Measurements from ENCODE around the gene TRPM4.

TRPM4 gene

DNA sequence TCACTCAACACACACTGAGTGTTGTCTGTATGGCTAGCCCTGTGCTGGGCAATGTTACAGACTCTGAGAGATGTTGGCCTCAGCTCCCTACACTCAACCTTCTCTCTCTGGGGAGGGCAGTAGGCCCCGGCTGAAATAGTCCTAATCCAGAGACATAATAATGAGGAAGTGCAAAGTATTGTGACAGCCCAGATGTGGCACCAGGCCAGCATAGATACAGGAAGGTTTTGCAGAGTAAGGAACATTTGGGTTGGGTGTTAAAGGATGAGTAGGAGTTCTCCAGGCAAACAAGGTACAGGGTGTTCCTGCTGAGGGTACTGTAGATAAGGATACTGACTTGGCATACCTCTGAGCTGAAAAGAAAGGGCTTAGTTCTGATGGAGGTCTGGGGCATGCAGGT is 41.0 kb upstream of the TRPM4 start:
- Histone ChIP-seq H2BK12ac (ENCODE audit: low read length) (no peak overlapping the region), H3K18ac (ENCODE audit: low read length) (no peak overlapping the region), H3K27ac (replicated peaks; ENCODE audit: low read length) (no peak overlapping the region), H4K91ac (ENCODE audit: low read depth, low read length, poor library complexity) (no peak overlapping the region), H3K9ac (ENCODE audit: low read depth, low read length, poor library complexity) (no peak overlapping the region), H3K4me3 (ENCODE audit: low read length in 2 of 2) (no peak overlapping the region), H3K4ac (ENCODE audit: low read length) (no peak overlapping the region), H3K4me1 (ENCODE audit: control insufficient read depth in 2 of 2, insufficient read depth in 1 of 2, low read depth in 1 of 2, low read length in 2 of 2) (peaks cover 11 to 13% of the 10 kb centered on the region in 2 donors), H2BK5ac (ENCODE audit: low read length) (no peak overlapping the region), H4K8ac (ENCODE audit: low read depth, low read length) (no peak overlapping the region), H2AFZ (ENCODE audit: low read length) (no peak overlapping the region), H3K4me2 (ENCODE audit: insufficient read depth, low read length, poor library complexity, severe bottlenecking) (no peak overlapping the region), H3K79me1 (ENCODE audit: low read depth, low read length) (peaks cover 3% of the 10 kb centered on the region), H3K27me3 (ENCODE audit: control insufficient read depth in 3 of 3, insufficient read depth in 3 of 3, low read depth in 1 of 3, low read length in 3 of 3) (peaks cover 10 to 24% (median 17%) of the 10 kb centered on the region in 3 experiments), H3K36me3 (replicated peaks in 1 of 2; ENCODE audit: control insufficient read depth in 2 of 2, insufficient read depth in 2 of 2, low read length in 2 of 2) (no peaks in the 10 kb centered on the region), H2BK120ac (ENCODE audit: low read depth, low read length) (no peak overlapping the region), H3K23ac (ENCODE audit: low read depth, low read length, poor library complexity) (no peak overlapping the region), H3K9me3 (replicated peaks in 1 of 2; ENCODE audit: control insufficient read depth in 2 of 2, insufficient read depth in 1 of 2, low read depth in 1 of 2, low read length in 2 of 2) (no peaks in the 10 kb centered on the region), H2BK15ac (ENCODE audit: low read length) (no peak overlapping the region), H2AK5ac (ENCODE audit: low read depth, low read length) (no peak overlapping the region), H3K14ac (ENCODE audit: low read length) (no peak overlapping the region)
- DNase-seq (ENCODE audit: low spot score) = no peak
- no CpG with 5 or more reads among the region's 1 CpG for WGBS, 2 donors (ENCODE audit: extremely low coverage in 2 of 2, insufficient read length in 2 of 2, insufficient replicate concordance in 1 of 2)

DNA sequence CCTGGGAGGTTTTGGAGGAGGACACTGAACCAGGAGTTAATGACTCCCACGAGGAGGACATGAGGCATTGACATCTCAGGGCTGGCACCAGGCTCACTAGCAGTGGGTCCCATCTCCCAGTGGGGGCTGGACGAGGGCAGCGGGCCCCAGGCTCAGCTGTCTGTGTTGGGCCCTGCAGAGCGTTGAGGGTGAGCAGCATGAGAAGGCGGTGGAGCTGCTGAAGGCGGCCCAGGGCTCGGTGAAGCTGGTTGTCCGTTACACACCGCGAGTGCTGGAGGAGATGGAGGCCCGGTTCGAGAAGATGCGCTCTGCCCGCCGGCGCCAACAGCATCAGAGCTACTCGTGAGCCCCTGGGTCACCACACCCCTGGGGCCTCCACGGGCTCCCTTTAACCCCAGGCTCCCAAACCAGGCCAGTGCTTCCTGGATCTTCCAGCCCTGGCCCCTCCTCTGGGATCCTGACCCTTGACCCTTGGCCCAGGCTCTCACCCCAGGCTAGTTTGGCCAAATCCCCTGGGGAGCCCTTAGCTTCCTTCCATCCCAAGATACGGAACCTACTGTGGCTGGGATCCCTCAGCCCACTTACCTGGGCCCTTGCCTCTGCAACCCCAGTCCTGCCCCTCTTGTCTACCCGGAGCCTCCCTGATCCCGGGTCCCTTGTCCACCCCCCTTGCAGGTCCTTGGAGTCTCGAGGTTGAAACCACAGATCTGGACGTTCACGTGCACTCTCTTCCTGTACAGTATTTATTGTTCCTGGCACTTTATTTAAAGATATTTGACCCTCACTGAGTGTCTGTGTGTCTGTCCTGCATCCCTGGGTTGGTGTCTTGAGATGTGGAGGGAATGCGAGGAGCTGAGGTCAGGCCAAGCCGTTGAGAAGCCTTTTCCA is 39.7 kb upstream of the TRPM4 start:
- Histone ChIP-seq H2BK120ac (ENCODE audit: low read depth, low read length) (no peak overlapping the region), H4K8ac (ENCODE audit: low read depth, low read length) (no peak overlapping the region), H4K91ac (ENCODE audit: low read depth, low read length, poor library complexity) (no peak overlapping the region), H3K14ac (ENCODE audit: low read length) (no peak overlapping the region), H2BK15ac (ENCODE audit: low read length) (peak overlapping the region; percentile 65), H3K18ac (ENCODE audit: low read length) (peak overlapping the region; percentile 22), H2BK12ac (ENCODE audit: low read length) (no peak overlapping the region), H3K23ac (ENCODE audit: low read depth, low read length, poor library complexity) (peak overlapping the region; percentile 95), H3K27ac (replicated peaks; ENCODE audit: low read length) (no peak overlapping the region), H3K4me1 (ENCODE audit: control insufficient read depth in 2 of 2, insufficient read depth in 1 of 2, low read depth in 1 of 2, low read length in 2 of 2) (peaks cover 11 to 13% of the 10 kb centered on the region in 2 donors), H2AK5ac (ENCODE audit: low read depth, low read length) (peak overlapping the region; percentile 39), H3K27me3 (ENCODE audit: control insufficient read depth in 3 of 3, insufficient read depth in 3 of 3, low read depth in 1 of 3, low read length in 3 of 3) (peaks cover 10 to 26% (median 19%) of the 10 kb centered on the region in 3 experiments), H3K4ac (ENCODE audit: low read length) (no peak overlapping the region), H2BK5ac (ENCODE audit: low read length) (peak overlapping the region; percentile 68), H3K36me3 (replicated peaks in 1 of 2; ENCODE audit: control insufficient read depth in 2 of 2, insufficient read depth in 2 of 2, low read length in 2 of 2) (no peaks in the 10 kb centered on the region), H3K79me1 (ENCODE audit: low read depth, low read length) (peaks cover 3% of the 10 kb centered on the region), H3K9me3 (replicated peaks in 1 of 2; ENCODE audit: control insufficient read depth in 2 of 2, insufficient read depth in 1 of 2, low read depth in 1 of 2, low read length in 2 of 2) (no peaks in the 10 kb centered on the region), H3K4me2 (ENCODE audit: insufficient read depth, low read length, poor library complexity, severe bottlenecking) (no peak overlapping the region), H3K9ac (ENCODE audit: low read depth, low read length, poor library complexity) (no peak overlapping the region), H2AFZ (ENCODE audit: low read length) (peak overlapping the region; percentile 99), H3K4me3 (ENCODE audit: low read length in 2 of 2) (peak overlapping the region; percentile 87 to 96)
- no CpG with 5 or more reads among the region's 26 CpGs for WGBS, 2 donors (ENCODE audit: extremely low coverage in 2 of 2, insufficient read length in 2 of 2, insufficient replicate concordance in 1 of 2)
- DNase-seq (ENCODE audit: low spot score) = no peak

GRCh38 chr19:49118565-49119410 is 38.8 kb upstream of the TRPM4 start, which contains the start of gene C19orf73:
TSS of gene C19orf73 (minus strand) at chr19:49119143. CDS start at chr19:49119022, 121 bp downstream.
- H3K4me3 ChIP-seq (ENCODE audit: low read length in 2 of 2) = peak within 1 kb of the TSS; percentile 87 to 96
- peak within 1 kb of the TSS; percentile 97 for H3K18ac ChIP-seq (ENCODE audit: low read length)
- peaks cover 9 to 13% of the 10 kb centered on the region in 2 donors for H3K4me1 ChIP-seq (ENCODE audit: control insufficient read depth in 2 of 2, insufficient read depth in 1 of 2, low read depth in 1 of 2, low read length in 2 of 2)
- H2BK15ac ChIP-seq (ENCODE audit: low read length) = peak within 1 kb of the TSS; percentile 65
- H3K4ac ChIP-seq (ENCODE audit: low read length) = no peak within 1 kb of the TSS
- H3K27ac ChIP-seq (replicated peaks; ENCODE audit: low read length) = no peak within 1 kb of the TSS
- H3K36me3 ChIP-seq (replicated peaks in 1 of 2; ENCODE audit: control insufficient read depth in 2 of 2, insufficient read depth in 2 of 2, low read length in 2 of 2) = no peaks in the 10 kb centered on the region
- peak; percentile 91 for DNase-seq (ENCODE audit: low spot score)
- H3K27me3 ChIP-seq (ENCODE audit: control insufficient read depth in 3 of 3, insufficient read depth in 3 of 3, low read depth in 1 of 3, low read length in 3 of 3) = peaks cover 10 to 24% (median 24%) of the 10 kb centered on the region in 3 experiments
- H2BK120ac ChIP-seq (ENCODE audit: low read depth, low read length) = no peak within 1 kb of the TSS
- H2AFZ ChIP-seq (ENCODE audit: low read length) = peak within 1 kb of the TSS; percentile 99
- no peaks in the 10 kb centered on the region for H3K9me3 ChIP-seq (replicated peaks in 1 of 2; ENCODE audit: control insufficient read depth in 2 of 2, insufficient read depth in 1 of 2, low read depth in 1 of 2, low read length in 2 of 2)
- H2BK12ac ChIP-seq (ENCODE audit: low read length) = peak within 1 kb of the TSS; percentile 84
- H3K14ac ChIP-seq (ENCODE audit: low read length) = peak within 1 kb of the TSS; percentile 94
- no peak within 1 kb of the TSS for H4K8ac ChIP-seq (ENCODE audit: low read depth, low read length)
- peak within 1 kb of the TSS; percentile 68 for H2BK5ac ChIP-seq (ENCODE audit: low read length)
- peaks cover 3% of the 10 kb centered on the region for H3K79me1 ChIP-seq (ENCODE audit: low read depth, low read length)
- H4K91ac ChIP-seq (ENCODE audit: low read depth, low read length, poor library complexity) = no peak within 1 kb of the TSS
- peak within 1 kb of the TSS; percentile 39 for H2AK5ac ChIP-seq (ENCODE audit: low read depth, low read length)
- no CpG with 5 or more reads among the region's 85 CpGs for WGBS, 2 donors (ENCODE audit: extremely low coverage in 2 of 2, insufficient read length in 2 of 2, insufficient replicate concordance in 1 of 2)
- peak within 1 kb of the TSS; percentile 95 for H3K23ac ChIP-seq (ENCODE audit: low read depth, low read length, poor library complexity)
- peak within 1 kb of the TSS; percentile 91 for H3K9ac ChIP-seq (ENCODE audit: low read depth, low read length, poor library complexity)
- H3K4me2 ChIP-seq (ENCODE audit: insufficient read depth, low read length, poor library complexity, severe bottlenecking) = peak within 1 kb of the TSS; percentile 97
